C4-2B (cell line): ENCODE results near the gene TMPRSS13.

Experiments used
- H3K27ac ChIP-seq: fragments of 450-650 bp; 2 replicates; pipeline ENCODE4 v1.5.1; 2017
- CTCF ChIP-seq: fragments of 450-650 bp; conservative IDR thresholded peaks from 2 replicates; pipeline ENCODE4 v1.5.1; 2017; ENCODE audit warnings: mild to moderate bottlenecking
- ZFX ChIP-seq: fragments of 450-650 bp; IDR thresholded peaks from 2 replicates; pipeline ENCODE4 v1.6.1; 2017

The TMPRSS13 gene

DNA sequence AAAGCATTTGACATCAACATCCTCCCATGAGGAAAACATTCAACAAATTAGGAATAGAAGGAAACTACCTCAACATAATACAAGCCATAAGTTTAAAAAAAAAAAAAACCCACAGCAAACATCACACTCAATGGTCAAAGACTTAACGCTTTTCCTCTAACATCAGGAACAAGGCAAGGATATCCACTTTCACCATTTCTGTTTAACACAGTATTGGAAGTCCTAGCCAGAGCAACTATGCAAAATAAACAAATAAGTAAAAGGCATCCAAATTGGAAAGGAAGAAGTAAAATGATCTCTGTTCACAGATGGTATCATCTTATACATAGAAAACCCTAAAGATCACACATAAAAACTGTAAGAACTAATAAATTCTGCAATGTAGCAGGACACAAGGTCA lies 65.8 kb downstream of the TMPRSS13 start:
- H3K27ac ChIP-seq = no peak overlapping the region
- TF ChIP-seq ZFX = no peak
- no peak for TF ChIP-seq CTCF

GRCh38 chr11:117862753-117863152 lies 66.4 kb downstream of the TMPRSS13 start:
- H3K27ac ChIP-seq = no peak overlapping the region
- TF ChIP-seq ZFX (no peak), CTCF (no peak)

DNA sequence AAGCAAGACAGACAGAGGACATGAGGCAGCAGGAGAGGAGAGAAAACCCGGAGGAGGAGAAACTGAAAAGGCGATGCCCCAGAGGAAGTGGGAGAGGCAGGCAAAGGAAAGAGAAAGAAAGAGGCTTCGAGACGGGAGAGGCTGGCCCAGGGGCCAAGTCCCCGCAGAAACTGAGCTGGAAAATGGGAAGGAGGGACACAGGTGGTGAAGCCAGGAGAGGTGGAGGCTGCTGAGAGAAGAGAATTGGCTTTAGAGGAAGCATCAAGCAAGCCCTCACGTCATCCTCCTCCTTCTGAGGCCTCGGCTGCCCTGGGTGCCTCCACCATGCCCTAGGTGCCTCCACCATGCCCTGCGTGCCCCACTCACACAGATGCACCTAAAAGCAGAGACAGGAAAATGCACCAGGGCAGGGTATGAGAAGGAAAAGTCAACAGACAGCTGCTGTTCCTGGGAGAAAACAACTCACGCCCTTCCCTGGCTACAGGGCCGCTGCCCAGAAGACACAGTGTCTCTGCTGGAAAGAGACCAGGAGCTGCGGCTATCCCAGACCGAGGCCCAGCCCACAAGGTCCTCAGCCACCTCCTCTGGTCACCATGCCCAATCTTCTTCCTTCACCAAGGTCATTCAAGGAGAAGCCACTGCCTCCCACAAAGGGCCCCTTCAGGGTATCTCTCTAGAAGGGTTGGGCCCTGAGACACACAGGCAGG lies 67.0 kb downstream of the TMPRSS13 start:
- no peak for TF ChIP-seq CTCF
- H3K27ac ChIP-seq = no peak overlapping the region

DNA sequence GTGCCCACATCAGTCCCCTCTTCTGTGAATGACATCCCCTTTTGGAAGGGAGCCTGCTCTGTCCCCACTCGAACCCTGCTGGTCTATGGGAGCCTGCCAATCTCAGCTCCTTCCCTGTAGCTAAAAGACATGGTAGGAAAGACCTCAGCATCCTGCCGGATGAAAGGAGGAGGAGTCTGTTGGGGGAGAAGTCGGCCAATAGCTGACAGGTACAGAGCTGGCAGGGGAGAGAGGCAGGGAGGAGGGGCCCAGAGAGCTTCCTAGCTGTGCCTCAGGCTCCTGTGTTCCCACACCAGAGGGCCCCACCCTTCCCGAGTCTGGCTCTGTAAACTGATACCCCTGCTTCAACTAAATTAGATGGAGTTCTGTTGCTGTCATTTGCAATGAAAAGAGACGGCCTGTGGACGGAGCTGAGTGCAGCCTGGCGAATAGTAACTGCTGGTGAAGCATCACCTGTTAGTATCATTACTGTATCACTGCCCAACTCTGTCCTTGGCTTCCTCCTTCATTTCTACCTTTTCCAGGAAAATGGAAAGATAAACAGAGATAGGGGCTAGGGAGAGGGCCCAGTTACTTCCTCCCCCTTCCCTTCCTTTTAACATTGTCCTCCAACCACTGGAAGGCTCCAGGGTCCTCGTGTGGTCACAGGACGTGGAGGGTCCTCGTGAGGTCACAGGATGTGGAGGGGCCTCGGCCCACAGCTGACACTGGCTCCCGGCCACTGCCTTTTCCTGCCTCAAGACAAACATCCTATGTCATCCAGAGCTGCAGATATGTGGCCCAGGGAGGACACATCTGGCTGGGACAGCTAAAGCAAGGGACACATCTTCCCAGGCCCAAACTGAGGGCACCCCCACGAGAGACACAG lies 67.8 kb downstream of the TMPRSS13 start:
- TF ChIP-seq CTCF (no peak), ZFX (no peak)
- no peak overlapping the region for H3K27ac ChIP-seq

- TF ChIP-seq CTCF (no peak), ZFX (no peak)
- no peak overlapping the region for H3K27ac ChIP-seq
Measured at GRCh38 chr11:117860139-117860538, 69.1 kb downstream of the TMPRSS13 start.

DNA sequence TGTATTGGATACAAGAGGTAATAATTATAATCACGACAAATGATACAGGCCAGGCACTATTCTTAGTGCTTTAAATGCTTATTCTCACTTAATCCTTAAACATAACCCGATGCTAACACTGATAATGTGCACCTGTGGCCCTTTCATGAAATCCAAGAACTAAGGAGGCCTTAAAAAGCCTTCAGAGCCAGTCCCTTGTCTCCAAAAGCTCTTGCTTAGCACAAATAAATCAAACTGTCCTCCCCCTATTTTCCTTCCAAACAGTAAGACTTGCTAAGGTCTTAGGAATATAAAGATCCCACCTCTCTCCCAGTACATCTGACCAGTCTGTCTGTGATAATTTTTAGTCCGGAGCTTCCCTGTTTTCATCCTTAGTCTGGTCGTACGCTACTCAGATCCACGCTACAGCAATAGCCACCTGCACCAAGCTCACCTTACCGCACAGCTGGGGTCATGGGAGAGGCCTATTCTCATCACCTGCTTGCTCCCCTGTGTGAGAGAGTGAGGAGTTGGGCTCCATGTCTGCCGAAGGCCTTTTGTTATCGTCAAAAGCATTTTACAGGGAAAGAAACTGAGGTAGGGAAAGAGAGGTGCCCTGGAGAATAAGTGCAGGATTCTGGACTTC lies 69.6 kb downstream of the TMPRSS13 start:
- no peak for TF ChIP-seq CTCF
- no peak for TF ChIP-seq ZFX
- H3K27ac ChIP-seq = no peak overlapping the region

DNA sequence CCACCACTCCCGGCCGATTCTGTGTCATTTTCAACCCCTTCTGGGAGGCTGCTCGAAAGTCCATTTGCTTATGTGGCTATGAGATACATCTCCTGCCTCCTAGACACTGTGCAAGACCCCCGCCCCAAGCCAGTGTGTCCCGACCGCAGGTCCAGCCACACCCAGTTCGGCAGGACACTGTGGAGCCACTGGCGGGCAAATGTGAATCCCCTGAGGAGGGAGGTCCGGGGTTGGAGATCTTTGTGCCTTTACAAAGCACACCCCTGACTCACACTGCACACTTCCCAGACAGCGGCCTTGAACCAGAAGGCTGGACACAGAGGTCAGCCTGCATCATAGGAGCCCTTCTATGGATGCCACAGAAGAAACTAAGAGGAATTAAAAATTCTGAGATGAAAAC lies 70.1 kb downstream of the TMPRSS13 start:
- no peak overlapping the region for H3K27ac ChIP-seq
- TF ChIP-seq ZFX (no peak), CTCF (no peak)
